ENCODE measurements around the gene MBD3. TPM values are rescaled to one million over a fixed set of nuclear protein-coding genes. Genes with fewer than 3 reads are reported as not detected.

The MBD3 gene
- total and polyA plus RNA-seq, 2 of the 4 experiments (the other 2 are of a cell fraction): 42.5 to 66.3 TPM

DNA sequence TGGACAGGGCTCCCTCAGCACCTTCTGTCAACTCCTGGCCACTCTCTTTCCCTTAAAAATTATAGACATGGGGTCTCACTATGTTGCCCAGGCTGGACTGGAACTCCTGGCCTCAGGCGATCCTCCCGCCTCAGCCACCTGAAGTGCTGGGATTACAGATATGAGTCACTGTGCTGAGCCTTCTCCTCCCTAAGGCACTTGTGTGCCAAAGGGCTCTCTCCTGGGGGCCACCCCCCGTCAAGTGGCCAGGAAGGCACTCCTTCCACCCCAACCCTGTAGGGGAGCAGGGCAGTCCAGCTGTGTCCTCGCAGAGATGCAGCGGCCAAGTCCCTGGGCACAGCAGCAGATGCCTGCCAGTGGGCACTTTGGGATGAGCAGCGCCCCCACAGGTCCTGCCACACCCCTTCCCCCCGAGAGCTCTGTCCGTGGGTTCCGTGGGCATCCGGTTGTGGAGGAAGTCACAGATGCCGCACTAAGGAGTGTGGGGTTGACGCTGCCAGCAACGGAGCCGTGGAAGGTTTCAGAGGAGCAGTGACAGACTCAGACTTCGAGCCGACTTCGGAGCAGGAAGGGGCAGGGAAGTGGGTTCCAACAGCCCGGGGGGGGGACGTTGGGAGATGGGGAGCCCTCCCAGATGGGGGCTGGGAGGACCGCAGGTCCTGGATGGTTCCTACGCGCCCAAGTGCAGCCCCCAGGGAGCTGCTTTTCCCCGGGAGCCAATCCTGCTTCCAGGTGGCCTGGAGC lies 15.9 kb upstream of the MBD3 start:
- Histone ChIP-seq H4K20me1 (ENCODE audit: insufficient read depth, low read length) (peaks cover 7% of the 10 kb centered on the region), H3K4me1 (ENCODE audit: control insufficient read depth, insufficient read depth, low read length) (peaks cover 2% of the 10 kb centered on the region; the same call in 1 of the 2 replicates), H3K27ac (ENCODE audit: insufficient read depth, low read length) (no peak overlapping the region), H4K8ac (ENCODE audit: low read depth in 2 of 2, low read length in 2 of 2) (no peak overlapping the region), H3K4me3 (ENCODE audit: insufficient read depth, low read depth, low read length) (no peak overlapping the region), H3K14ac (replicated peaks; ENCODE audit: low read depth, low read length) (no peak overlapping the region), H3K9me3 (ENCODE audit: control insufficient read depth, insufficient read depth, low read length) (no peaks in the 10 kb centered on the region), H3K4ac (ENCODE audit: low read depth, low read length) (no peak overlapping the region), H3K36me3 (ENCODE audit: control insufficient read depth, insufficient read depth, low read length) (peaks cover 31% of the 10 kb centered on the region), H3K9ac (ENCODE audit: low read depth, low read length) (no peak overlapping the region), H3K27me3 (ENCODE audit: control insufficient read depth, insufficient read depth, low read length) (no peaks in the 10 kb centered on the region), H3K4me2 (ENCODE audit: low read depth, low read length) (no peak overlapping the region), H3K23ac (ENCODE audit: low read depth, low read length) (no peak overlapping the region), H3K56ac (ENCODE audit: extremely low read depth, insufficient read depth, low read length) (no peak overlapping the region), H2BK20ac (ENCODE audit: low read depth, low read length) (no peak overlapping the region), H2BK120ac (ENCODE audit: low read depth, low read length) (no peak overlapping the region), H2BK15ac (ENCODE audit: low read depth, low read length) (no peak overlapping the region), H4K91ac (ENCODE audit: insufficient read depth, low read depth, low read length) (no peak overlapping the region), H2BK5ac (ENCODE audit: low read depth, low read length, poor library complexity, severe bottlenecking) (no peak overlapping the region), H2AFZ (replicated peaks; ENCODE audit: low read length, poor library complexity) (peak overlapping the region; percentile 1), H3K9me1 (ENCODE audit: insufficient read depth, low read length) (no peaks in the 10 kb centered on the region), H2AK9ac (replicated peaks; ENCODE audit: low read depth, low read length, poor library complexity) (peak overlapping the region; percentile 72), H3K18ac (ENCODE audit: low read depth, low read length) (no peak overlapping the region), H3K79me1 (ENCODE audit: low read depth in 1 of 2, low read length in 2 of 2) (peaks cover 3 to 18% of the 10 kb centered on the region in 2 experiments; a peak in 3 of 4 replicates), H4K5ac (ENCODE audit: low read depth, low read length) (no peak overlapping the region), H2AK5ac (ENCODE audit: low read depth, low read length) (no peak overlapping the region)
- BruUV-seq (replicated peaks): no TSS peak
- 84% methylated on average over 8 of the region's 23 CpGs; no CpG with 5 or more reads in 1 of the 2 experiments for WGBS, 2 experiments (ENCODE audit: extremely low coverage in 2 of 2, insufficient read length in 1 of 2)
- DNase-seq (no peak), ATAC-seq (ENCODE audit: low read depth) (no peak)
- in situ Hi-C loops (cut with MboI; ENCODE audit: low sequenced_read_pairs): no loop called here
- intact Hi-C loops (cut with micrococcal nuclease): loop anchor here (10.0 kb wide), 1 partner anchor 186 kb away; no protein-coding TSS in a partner anchor
- dilution Hi-C loops (cut with HindIII; ENCODE audit: low sequenced_read_pairs, unreplicated experiment): no loop called here
- ChIA-PET CTCF (no interaction called here), POLR2A (ENCODE audit: unreplicated experiment) (interaction anchor here (0.6 kb wide), 1 partner anchor 74 kb away, joined by 5 read pairs; no protein-coding TSS in a partner anchor)
- TF ChIP-seq USF2 (IDR thresholded peaks at IDR 0.05; ENCODE audit: low read depth, low read length) (no peak), FOS (IDR thresholded peaks at IDR 0.05; ENCODE audit: low read depth, low read length) (no peak), POLR2A (IDR thresholded peaks at IDR 0.05; ENCODE audit: low read depth, low read length) (no peak), SMC3 (IDR thresholded peaks at IDR 0.05; ENCODE audit: low read depth, low read length) (no peak), MAZ (IDR thresholded peaks at IDR 0.05; ENCODE audit: borderline replicate concordance, low read depth, low read length) (no peak)
